ENCODE data around the gene FKBP4. TPM values are rescaled to one million over a fixed set of nuclear protein-coding genes. Genes with fewer than 3 reads are reported as not detected.
A peak's percentile ranks its signal among the peaks of the same experiment; 100 is the strongest.
"Not testable (repeated sequence)": the region's sequence is repeated elsewhere in the genome, so short reads cannot be mapped to it uniquely, and the experiment has no call there.

FKBP4 gene, protein sequence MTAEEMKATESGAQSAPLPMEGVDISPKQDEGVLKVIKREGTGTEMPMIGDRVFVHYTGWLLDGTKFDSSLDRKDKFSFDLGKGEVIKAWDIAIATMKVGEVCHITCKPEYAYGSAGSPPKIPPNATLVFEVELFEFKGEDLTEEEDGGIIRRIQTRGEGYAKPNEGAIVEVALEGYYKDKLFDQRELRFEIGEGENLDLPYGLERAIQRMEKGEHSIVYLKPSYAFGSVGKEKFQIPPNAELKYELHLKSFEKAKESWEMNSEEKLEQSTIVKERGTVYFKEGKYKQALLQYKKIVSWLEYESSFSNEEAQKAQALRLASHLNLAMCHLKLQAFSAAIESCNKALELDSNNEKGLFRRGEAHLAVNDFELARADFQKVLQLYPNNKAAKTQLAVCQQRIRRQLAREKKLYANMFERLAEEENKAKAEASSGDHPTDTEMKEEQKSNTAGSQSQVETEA
- polyA plus RNA-seq (ENCODE audit: insufficient read length): 41.5 TPM

DNA sequence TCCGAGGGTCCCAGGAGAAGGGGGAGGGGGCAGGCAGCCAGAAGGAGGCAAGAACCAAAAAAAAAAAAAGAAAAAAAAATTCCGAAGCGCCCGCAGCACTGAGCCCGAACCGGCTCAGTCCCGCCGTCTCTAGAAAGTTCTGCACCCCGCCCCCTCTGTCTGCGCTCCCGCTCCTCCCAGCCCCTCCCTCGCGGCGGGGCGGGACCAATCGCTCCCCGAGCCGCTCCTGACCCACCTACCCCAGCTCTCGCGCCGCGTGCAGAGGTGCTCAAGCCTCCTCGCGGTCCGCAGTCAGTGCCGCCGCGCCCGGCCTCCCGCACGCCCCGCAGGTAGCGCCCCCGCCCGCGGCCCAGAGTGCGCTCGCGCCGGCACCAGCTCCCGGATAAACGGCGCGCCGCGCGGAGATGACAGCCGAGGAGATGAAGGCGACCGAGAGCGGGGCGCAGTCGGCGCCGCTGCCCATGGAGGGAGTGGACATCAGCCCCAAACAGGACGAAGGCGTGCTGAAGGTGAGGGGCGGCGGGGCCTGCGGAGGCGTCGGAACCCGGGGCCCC, at the start of gene FKBP4:
Gene FKBP4, plus strand, starts transcription at position 235 of the 554 bp plus-strand sequence. Its CDS starts 170 bp downstream, at position 405.
- DNase-seq (ENCODE audit: low read depth): peak; percentile 82

DNA sequence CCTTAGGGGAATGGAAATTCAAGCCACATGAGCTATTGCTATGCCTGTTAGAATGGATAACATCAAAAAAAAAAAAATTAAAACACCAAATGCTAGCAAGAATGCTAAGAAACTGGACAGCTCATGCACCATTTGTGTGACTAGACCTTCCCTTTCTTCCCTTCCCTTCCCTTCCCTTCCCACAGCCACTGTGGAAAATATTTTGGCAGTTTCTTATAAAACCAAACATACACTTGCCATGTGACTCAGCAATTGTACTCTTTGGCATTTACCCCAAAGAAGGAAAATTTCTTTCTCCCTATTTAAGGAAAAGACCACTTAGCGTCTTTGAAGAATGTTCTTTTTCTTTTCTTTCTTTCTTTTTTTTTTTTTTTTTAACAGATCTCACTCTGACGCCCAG, 49.1 kb upstream of the FKBP4 start:
- no peak for DNase-seq (ENCODE audit: low read depth)

DNA sequence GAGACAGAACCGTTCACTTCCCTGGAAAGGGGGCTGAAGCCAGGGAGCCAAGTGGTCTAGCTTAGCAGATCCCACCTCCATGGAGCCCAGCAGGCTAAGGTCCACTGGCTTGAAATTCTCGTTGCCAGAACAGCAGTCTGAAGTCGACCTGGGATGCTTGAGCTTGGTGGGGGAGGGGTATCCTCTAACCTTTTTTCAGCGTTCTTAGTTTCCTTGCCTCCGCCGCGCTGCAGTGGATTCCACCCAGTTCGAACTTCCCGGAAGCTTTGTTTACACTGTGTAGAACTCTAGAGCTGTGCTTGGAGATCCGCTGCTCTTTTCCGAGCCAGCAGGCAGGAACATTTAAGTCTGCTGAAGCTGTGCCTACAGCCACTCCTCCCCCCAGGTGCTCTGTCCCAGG, 45.2 kb upstream of the FKBP4 start:
- no peak for DNase-seq (ENCODE audit: low read depth)

DNA sequence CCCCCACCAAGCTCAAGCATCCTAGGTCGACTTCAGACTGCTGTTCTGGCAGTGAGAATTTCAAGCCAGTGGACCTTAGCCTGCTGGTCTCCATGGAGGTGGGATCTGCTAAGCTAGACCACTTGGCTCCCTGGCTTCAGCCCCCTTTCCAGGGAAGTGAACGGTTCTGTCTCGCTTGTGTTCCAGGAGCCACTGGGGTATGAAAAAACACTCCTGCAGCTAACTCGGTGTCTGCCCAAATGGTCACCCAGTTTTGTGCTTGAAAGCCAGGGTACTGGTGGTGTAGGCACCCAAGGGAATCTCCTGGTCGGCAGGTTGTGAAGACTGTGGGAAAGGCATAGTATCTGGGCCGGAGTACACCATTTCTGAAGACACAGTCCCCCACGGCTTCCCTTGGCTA, 44.6 kb upstream of the FKBP4 start:
- DNase-seq (ENCODE audit: low read depth): no peak

DNA sequence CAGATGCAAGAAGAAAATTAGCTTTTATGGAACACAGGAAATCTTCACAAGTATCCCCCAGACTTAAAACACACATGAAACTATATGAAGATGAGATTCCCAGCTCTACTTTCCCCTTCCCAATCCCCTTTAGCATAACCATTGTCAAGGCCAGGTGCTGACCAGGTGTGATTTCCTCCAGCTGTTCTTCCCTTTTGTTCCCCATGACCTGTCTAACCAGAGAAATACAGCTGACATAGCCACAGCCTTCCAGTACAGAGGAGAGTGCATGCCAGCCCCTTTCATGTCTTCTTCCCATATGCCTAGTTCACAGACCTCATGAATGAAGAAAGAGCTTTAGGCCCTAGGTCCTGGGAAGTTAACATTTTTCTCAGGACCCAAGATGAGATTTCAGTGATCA, 43.5 kb upstream of the FKBP4 start:
- no peak for DNase-seq (ENCODE audit: low read depth)

DNA sequence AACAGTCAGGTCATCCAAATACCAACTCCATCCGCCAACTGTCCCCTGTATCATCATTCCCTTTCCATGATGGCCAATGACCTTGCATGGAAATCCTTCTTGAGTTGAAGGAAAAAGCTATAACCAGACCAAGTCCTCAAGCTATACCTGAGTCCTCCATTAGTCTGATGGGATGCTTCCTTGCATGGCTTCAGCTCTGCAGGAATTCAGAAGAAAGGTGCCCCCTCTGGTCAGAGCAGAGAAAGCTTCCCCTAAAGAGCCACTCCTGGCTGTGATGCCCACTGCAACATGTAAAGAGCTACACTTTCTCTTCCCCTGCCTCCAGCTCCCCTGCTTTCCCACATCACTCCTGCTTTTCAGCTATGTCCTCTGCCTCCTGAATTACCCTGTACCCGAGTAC, 43.1 kb upstream of the FKBP4 start:
- DNase-seq (ENCODE audit: low read depth): no peak

DNA sequence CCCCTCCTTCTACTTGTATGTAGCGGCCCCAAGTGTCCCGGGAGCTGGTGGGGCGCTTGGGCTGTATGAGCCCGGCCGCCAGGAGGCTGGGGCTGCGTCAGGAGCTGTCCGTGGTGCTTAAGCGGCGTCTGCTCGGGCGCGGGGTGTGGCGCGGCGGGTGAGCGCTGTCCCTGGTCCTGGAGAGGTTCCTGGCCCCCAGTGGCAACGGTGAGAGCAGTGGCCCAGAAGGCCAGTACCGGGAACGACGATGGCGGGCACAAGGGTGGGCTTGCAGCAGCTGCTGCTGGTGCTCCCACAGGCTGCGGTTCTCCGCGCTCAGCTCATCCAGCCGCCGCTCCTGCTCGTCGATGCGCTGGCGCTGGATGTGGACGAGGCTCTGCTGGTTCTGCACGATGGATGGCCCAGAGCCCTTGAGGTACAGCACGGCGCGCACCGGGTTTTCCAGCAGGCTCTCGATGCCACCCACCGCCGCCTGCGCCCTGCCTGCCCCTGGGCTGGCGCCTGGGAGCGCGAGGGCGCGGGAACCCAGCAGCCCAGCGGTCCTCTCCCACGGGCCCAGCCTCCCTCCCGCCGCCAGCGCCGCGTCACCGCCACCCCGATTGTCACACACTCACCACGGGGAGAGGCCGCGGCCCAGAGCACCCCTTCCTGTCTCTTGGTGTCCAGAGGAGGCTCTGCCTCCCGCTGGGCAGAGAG, 41.9 kb upstream of the FKBP4 start:
- peak; percentile 31 for DNase-seq (ENCODE audit: low read depth)

DNA sequence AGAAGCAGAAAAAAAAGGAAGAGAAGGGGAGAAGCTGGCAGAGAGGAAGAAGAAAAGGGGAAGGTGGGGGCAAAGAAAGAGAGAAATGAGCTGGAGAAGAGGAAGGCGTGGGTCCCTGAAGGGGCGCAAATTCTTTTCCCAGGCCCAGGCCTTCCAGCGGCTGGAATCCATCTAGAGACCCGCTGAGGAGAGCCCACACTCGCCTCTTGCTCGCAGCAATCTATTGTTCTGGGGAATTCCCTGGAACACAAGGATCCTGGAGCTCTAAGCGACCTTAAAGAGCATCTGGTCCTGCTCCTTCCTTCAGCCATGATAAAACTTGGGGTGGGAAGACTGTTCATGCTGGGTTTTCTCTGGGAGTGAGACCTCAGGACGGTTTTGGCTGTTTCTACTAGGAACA, 41.2 kb upstream of the FKBP4 start:
- DNase-seq (ENCODE audit: low read depth): no peak

DNA sequence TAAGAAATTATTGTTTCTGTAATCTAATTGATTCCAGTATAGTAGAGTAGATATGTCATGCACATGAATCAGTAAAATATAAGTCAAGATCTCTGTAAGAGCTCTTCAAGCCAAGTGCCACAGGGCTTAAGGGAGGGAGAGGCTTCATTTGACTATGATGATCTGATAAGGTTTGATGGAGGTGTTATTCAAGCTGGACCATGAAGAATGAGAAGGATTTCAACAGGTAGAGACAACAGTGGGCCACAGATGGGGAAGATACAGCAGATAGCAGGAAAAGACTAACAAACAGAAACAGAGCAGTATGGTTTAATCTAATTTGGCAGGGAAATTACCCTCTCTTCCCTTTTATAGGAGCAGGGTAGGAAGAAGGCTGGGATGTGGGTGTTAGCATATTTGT, 40.6 kb upstream of the FKBP4 start:
- DNase-seq (ENCODE audit: low read depth): no peak

DNA sequence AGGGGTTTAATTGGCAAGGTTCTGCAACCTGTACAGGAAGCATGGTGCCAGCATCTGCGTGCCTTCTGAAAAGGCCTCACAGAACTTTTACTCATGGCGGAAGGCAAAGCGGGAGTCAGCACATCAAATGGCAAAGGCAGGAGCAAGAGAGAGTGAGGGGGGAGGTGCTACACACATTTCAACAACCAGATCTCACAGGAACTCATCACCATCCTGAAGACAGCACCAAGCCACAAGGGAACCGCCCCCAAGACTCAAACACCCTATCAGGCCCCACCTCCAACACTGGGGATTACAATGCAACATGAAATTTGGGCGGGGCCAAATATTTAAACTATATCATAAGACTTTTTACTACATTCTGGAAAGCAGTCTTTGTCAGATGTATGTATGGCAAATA, 38.0 kb upstream of the FKBP4 start:
- DNase-seq (ENCODE audit: low read depth): no peak

DNA sequence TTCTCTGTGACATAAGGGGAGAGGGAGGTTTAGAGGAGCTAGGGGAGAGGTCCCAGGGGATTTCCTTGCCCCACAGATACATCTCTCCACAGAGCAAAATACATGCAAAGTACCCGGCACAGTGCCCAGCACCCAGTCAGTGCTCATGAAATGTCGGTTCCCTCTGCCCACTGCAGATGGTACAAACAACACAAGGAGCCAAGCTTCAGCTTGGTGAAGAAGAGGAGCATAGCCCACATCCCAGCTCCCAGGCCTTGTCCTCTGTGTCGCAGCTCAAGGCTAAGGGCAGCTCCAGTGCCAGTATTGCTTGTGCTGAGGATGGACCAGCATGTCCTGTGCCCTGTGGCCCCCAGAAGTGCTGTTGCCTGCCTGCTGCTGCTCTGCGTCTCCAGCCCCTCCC, 35.0 kb upstream of the FKBP4 start:
- no peak for DNase-seq (ENCODE audit: low read depth)

DNA sequence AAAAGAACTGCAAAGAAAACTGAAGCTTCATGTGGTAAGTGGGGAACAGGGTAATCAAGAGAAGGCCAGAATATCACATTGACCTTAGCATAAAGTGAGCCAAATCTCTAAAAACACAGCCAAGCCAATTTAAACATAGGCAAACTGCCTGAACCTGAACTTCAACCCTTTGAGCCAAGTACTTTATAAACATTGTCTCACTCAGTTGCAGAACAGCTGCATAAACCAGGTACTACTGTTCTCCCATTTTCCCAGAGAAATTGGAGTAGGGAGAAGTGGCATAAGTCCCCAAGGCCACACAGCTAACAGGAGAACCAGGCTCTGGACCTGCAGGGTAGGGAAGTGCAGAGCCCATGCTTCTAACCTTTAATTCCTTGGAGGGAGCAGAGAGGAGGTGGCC, 30.4 kb upstream of the FKBP4 start:
- no peak for DNase-seq (ENCODE audit: low read depth)

DNA sequence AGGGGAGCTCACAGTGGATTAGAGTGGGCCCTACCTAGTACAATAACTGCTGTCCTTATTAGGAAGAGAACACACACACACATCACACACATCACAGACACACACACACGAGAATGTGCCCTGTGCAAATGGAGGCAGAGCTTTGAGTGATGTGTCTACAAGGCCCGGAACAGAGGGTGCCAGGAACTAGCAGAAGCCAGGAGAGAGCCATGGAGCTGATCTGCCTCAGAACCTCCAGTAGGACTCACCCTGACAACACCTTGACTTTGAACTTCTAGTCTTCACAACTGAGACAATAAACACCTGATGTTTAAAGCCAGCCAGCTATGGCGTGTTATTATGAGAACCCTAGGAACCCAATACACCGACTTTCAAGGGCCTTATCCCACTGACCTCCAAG, 29.7 kb upstream of the FKBP4 start:
- DNase-seq (ENCODE audit: low read depth): no peak

DNA sequence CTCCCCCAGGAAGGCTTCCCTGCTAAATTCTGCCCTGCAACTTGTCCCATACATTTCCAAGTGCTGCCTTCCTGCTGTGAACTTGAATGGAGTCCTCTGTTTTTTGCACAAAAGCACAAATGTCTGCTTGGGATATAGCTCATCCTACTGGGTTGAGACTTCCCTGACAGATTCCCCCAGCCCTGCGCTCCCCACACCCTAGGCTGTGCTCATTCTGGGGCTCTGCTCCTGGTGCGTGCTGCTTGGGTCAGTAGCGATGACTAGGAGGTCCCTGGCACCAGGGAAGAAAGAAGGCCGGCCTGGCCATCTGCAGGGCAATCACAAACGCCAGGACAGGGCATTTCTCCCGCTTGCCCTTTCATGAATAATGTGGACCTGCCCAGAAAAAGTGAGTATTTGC, 29.2 kb upstream of the FKBP4 start:
- no peak for DNase-seq (ENCODE audit: low read depth)

DNA sequence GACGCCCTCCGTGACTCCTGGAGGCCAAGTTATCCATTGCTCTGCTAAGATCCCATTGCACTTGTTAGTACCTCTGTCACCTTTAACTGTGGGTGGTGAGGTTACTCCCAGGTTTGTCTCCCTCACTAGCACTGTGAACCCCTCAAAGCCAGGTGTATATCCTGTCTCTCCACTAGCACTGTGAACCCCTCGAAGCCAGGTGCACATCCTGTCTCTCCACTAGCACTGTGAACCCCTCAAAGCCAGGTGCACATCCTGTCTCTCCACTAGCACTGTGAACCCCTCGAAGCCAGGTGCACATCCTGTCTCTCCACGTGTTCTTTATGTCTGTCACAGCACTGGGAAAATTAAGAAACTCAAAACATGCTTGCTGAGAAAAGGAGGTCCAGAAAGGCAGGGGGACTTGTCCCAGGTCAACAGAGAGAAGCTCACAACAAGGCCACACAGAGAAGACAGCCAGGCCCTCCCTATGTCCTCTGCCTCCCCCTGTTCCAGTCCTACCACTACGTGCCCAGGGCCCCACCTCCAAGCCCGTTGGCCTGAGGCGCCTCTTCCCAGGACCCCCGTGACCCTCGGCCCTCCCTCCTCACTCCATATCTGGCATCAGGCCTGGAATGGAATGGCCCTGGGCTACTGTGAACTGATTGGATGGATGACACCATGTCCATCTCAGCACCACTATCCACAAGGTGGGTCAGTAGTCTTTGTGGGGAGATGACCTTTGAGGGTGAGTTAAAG, 26.4 kb upstream of the FKBP4 start:
- DNase-seq (ENCODE audit: low read depth): no peak

DNA sequence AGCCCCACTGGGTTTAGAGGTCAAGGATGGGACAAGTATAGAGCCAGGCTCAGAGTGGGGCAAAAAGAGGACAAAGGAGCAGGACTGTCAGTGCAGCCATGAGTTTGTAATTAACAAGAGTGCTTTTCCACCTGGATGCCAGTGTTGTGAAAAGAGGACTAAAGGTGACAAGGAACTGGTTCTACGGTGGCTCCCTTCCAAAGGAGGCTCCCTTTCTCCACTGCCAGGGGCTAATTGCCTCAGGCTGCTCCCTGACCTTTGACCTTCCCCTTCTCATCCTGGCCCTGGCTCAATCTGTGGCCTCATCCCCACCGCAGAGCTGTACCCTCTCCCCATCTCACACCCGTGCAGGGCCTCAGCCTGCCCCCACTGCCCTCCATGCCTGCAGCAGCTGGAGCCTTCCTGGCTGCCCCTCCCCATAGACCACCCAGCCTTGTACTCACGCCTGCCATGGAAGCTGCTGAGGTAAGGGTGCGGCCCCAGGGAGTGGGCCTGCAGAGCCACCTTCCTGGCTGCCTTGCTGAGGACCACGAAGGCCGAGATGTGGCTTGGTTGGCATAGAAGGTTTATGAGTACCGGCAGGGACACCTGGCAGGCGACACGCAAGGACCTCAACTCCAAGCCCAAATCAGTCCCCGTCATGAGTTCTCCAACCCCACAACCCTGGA, 24.8 kb upstream of the FKBP4 start:
- DNase-seq (ENCODE audit: low read depth): no peak

DNA sequence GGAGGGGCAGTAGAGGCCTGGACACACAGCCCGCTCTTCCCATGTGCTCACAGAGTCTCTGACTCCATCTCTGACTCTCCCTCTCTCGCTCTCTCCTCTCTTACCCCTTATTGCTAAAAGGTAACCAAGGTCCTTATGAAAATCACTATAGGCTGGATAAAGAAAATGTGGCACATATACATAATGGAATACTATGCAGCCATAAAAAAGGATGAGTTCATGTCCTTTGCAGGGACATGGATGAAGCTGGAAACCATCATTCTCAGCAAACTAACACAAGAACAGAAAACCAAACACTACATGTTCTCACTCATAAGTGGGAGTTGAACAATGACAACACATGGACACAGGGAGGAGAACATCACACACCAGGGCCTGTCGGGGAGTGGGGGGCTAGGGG, 24.2 kb upstream of the FKBP4 start:
- not testable (repeated sequence) for DNase-seq (ENCODE audit: low read depth)

DNA sequence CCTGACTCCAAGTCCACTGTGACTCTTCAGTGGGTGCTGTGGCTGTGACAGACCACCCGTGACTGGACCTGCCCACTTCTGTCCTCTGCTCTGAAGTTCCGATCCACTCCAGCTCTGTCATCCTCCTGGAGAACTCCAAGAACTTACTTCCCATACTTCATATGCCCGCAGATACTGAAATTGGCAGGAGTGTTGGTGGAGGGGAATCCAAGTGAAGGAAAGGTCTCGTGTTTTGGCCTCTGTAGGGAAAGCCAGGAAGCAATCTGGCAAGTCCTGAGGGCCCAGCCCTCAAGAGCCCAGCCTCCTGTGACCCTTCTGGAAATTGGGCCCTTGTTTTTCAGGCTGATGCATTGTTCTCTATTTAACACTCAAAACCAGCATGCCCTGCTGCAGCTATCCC, 22.4 kb upstream of the FKBP4 start:
- no peak for DNase-seq (ENCODE audit: low read depth)

DNA sequence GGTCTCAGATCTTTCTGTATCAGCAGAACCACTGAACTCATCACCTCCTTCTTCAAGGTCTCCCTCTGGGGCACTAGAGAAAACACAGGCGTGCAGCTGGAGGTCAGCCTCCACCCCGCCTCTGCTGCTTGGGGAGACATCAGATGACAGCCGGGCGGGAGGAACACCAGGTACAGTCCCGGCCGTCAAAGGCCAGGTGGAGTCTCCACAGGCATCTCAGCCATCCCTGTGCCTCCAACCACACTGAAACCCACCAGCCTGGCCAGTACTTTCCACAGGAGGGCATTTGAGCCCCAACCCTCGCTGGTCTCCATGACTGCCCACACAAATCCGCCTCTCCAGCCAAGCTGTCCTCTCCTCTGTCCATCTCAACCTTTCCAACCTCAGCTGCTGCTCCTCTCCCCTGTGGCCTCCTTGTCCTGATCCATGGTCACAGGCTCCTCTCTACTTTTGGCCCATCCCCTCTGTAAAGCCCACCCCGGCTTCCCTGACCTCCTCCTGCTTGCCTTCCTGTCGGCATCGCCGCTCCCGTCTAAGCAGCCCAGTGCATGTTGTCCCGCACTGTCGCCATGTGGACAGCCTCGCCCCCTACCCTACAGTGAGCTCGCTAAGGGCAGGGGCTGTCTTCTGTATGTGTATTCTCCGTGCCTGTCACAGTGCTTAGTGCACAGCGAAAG, 21.4 kb upstream of the FKBP4 start:
- no peak for DNase-seq (ENCODE audit: low read depth)

DNA sequence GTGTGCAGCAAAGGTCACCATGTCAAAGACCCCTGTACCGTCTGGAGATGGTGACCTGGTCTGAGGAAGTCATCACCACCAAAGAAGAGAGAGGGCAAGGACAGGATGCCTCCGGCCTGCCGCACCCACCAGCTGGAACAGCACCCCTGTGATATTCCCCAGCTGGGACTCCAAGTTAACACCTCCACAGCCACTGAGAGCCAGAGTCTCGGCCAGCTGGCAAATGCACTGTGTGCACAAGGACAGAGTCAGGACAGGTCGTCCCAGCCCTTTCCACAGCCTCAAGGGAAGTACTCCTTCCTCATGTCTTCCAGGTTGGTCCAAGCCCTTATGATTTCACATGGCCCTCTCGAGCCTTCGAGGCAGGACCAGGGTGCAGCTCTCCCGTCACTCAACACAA, 19.3 kb upstream of the FKBP4 start:
- DNase-seq (ENCODE audit: low read depth): no peak

All from forelimb muscle (tissue), 1 donor.